Stimulated activated CD4-positive, alpha-beta T cell treated with anti-CD3 and anti-CD28 coated beads, Interleukin-2, amount 100 ng/mL, for 24 hours (primary cell): ENCODE measurements around the gene MCM5.

Experiments
- DNase-seq, 2 donors: peaks; one replicate each; pipeline ENCODE4 v3.0.0-alpha.2; 2020

Gene MCM5

GRCh38 chr22:35404176-35404575 lies 4.2 kb downstream of the MCM5 start:
- no peak for DNase-seq

DNA sequence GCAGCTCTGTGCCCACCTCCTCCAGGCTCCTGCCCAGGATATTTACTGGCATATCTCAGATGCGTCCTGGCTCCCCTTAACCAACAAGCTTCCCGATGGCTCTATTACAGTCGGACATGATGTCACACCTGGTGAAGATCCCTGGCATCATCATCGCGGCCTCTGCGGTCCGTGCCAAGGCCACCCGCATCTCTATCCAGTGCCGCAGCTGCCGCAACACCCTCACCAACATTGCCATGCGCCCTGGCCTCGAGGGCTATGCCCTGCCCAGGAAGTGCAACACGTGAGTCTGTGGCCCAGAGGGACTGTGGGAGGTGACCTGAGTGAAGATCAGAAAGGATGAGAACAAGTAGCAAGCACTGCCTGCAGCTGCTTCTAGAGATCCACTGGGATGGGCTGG lies 6.5 kb downstream of the MCM5 start:
- no peak for DNase-seq

DNA sequence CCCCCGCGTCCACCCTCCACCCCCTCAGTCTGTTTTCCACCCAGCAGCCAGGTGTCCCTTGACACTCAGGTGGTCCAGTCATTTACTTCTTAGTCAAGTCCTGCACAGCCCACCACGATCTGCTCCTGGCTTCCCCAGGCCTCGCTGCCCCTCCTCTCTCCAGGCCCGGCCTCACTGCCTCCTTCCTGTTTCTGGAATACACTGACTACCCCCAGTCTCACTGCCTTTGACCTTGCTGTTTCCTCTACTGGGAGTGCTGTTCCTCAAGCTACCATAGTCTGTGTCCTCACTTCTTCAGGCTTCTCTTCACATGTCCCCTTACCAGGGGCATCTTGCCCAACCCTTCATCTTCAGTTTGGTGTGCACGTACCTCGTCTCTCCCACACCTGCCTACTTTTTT lies 7.4 kb downstream of the MCM5 start:
- DNase-seq = no peak

DNA sequence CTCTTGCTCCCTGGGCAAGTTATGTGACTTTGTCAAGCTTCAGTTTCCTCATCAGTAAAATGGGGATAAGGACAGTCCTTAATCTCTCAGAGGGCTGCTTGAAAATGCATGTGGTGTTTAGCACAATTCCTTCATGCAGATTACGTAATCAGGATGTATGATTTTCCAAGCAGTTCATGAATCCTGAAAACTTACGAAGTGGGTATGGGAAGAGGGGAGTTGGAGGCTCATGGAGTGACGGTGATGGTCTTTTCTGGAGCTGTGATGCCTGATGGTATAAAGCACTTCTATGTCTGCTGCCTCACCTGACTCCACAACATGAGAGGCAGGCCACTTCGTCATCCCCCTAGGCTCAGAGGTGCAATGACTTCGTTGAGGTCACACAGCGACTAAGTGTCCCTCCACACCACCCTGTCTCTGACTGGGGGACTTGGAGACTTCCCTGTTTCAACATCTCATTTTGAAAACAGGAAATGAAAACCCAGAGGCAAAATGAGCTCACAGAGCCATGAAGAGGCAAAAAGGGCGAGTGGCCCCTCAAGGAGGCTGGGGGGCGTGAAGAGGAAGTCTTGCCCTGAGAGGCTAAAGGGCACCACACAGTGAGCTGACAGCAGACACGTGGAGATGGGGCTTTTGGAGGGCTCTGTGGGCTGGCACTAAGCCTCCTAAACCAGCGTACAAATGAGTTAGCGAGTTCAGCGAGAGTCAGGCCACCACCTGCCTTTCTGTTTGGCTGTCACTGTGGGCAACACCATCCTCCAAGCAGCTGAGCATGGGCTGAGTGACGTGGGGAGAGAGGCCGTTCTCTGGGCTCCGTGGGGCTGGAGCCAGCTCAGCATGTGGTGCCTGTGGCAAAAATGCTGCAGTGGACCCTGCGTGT lies 10.1 kb downstream of the MCM5 start:
- no peak for DNase-seq

GRCh38 chr22:35410663-35411034 lies 10.7 kb downstream of the MCM5 start:
- DNase-seq = no peak

- DNase-seq = no peak
Measured at GRCh38 chr22:35411102-35411501, 11.2 kb downstream of the MCM5 start.

- DNase-seq = no peak
Measured at GRCh38 chr22:35413624-35414023, 13.7 kb downstream of the MCM5 start.

GRCh38 chr22:35417606-35418005 lies 17.7 kb downstream of the MCM5 start:
- DNase-seq = no peak

- DNase-seq = no peak
Measured at GRCh38 chr22:35418088-35418487, 18.1 kb downstream of the MCM5 start.

DNA sequence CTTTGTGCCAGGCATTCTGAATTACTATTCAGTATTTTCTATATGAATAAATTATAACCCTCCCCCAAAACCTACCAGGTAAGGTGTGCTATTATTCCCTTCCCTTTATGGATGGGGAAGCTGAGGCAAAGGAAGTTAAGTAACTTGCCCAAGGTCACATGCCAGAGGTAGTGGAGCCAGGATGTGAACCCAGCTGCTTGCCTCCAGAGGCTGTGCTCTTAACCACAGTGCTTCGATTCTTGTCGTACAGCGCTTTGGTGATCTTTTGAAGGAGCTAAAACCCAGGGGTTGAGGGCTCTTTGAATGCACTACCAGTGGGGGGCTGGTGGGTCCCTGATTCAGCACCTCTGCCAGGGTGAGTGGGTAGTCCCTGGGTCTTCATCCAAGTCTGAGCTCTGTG lies 18.8 kb downstream of the MCM5 start:
- DNase-seq = no peak

DNA sequence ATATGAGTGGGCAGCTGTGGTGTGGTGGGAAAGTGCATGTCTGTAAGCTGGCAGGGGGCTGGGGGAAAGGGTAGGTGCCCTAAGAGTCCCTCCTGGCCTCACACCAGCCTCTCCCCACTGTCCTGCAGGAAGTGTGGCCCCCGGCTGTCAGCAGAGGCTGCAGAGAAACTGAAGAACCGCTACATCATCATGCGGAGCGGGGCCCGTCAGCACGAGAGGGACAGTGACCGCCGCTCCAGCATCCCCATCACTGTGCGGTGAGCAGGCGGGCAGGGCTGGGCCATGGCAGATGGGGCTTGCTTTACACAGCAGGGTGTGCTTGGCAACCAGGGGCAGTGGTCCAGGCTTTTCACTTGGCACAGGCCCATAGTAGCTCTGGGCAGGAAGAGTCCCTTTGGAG lies 19.8 kb downstream of the MCM5 start:
- DNase-seq = no peak

- DNase-seq = no peak
Measured at GRCh38 chr22:35421121-35421520, 21.2 kb downstream of the MCM5 start.

DNA sequence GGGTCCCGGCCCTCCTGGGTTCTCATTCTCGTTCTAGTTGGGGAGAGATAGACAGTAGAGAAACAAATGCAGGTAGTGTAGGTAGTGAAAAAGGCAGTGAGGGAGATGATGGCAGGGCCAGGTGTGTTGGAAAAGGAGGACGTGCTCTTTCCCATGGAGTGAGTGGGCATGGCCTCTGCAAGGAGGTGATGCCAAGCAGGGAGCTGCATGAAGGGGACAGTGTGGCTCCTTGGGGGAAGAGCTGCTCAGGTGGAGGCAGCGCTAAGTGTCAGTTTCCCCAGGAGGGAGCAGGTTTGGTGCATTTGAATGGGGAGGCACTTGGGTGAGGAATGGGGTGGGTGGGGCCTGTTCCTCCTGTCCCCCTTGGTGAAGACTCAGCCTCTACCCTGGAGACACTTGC lies 22.2 kb downstream of the MCM5 start:
- no peak for DNase-seq

DNA sequence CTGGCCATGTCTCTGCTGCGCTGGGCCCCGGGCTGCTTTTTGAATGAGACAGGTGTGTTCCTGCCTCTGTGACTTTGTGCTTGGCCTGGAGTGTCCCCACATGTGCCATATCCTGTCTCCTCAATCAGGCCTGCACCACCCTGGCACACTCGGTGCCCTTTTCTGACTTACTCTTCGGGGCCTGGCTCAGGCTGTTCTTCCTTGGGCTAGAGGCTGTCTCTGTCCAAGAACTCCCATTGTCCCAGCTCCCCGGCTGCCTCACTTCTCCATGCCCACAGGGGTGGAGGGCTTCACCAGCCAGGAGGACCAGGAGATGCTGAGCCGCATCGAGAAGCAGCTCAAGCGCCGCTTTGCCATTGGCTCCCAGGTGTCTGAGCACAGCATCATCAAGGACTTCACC lies 23.0 kb downstream of the MCM5 start:
- DNase-seq = no peak

GRCh38 chr22:35424081-35424480 lies 24.1 kb downstream of the MCM5 start:
- DNase-seq = no peak

- DNase-seq = no peak
Measured at GRCh38 chr22:35424761-35425160, 24.8 kb downstream of the MCM5 start.

- DNase-seq = no peak
Measured at GRCh38 chr22:35425546-35425945, 25.6 kb downstream of the MCM5 start.

DNA sequence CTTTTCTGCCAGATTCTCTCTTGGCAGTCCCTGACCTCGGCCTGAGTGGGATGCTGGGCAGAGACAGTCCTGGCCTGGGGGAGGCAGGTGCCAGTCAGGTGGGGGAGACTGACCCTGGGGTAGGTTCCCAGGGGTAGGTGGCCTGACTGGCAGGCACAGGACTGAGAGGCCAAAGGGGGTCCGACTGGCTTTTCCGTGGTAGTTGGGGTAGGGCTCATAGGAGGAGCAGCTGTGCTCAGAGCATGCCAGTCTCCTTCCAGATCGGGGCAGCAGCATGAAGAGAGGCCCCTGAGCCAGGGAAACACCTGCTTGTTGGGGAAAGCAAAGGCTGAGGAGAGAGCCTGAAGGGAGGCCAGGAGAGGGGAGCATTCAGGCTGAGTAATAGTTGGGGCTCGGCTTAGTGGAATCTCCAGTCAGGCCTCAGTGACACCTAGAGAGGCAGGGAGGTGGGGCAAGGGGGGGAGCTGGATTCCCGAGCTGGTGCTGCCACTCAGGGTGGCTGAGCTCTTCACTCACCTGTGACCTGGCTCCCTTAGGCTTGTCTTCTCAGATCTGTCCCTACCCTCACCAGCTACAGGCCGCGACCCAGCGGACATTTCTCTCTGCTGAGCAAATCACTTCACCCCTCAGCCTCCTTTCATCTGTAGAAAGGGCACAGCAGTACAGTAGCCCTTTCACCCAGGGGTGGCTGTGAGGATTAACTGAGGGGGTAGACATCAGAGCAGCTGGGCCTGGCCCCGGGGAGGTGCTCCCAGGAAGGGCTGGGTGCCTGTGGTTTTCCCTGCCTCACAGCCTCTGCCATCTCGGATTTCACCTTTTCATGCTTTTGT lies 26.2 kb downstream of the MCM5 start:
- no peak for DNase-seq

- DNase-seq = no peak
Measured at GRCh38 chr22:35426801-35427140, 26.8 kb downstream of the MCM5 start.

GRCh38 chr22:35430897-35431322 lies 31.0 kb downstream of the MCM5 start:
- peak; percentile 75 to 79 for DNase-seq

- no peak for DNase-seq
Measured at GRCh38 chr22:35431483-35432227, 31.7 kb downstream of the MCM5 start.

GRCh38 chr22:35432228-35432905 lies 32.4 kb downstream of the MCM5 start:
- DNase-seq = no peak
